Measurements from ENCODE around the gene EHMT1. TPM values are rescaled to one million over a fixed set of nuclear protein-coding genes. Genes with fewer than 3 reads are reported as not detected.
A peak's percentile ranks its signal among the peaks of the same experiment; 100 is the strongest.

The EHMT1 gene
- total RNA-seq, 1 experiment from 2014 or later: 112 TPM

DNA sequence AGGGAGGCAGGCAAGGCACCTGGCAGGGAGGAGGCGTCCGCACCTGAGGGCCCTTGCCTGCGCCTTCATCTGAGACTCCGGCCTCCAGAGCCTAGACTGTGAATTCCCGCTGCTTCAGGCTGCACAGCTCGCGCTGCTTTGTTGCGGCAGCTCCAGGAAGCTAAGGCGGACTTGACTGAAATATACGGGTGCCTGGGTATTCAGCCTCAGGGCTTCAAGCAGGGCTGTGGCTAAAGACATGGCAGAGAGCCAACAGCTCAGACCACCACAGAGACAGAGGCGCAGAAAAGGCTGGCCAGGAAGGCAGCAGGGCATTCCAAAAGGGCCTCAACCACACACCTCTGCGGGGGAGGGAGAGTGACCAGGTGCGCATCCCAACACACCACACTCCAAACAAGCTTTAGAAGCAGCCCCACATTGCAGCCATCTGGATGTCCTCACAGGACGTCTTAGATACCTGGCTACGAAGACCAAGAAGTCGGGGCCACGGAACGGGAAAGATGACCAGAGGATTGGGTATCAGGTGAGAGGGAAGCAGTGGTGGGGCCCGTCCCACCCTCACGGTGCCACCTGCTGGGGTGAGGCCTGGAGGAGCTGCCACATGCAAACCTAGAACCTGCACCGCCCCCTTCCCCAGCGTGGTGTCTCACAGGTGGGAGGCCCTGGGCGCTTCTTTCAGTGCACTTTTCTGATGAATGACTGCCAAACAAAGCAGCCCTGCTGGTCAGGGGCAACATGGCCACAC is 38.4 kb upstream of the EHMT1 start:
- H3K18ac ChIP-seq (ENCODE audit: insufficient read length, low read depth, low read length): no peak overlapping the region
- H2AFZ ChIP-seq (ENCODE audit: low read length): no peak overlapping the region
- H3K27ac ChIP-seq (ENCODE audit: insufficient read length, low read depth, low read length): no peak overlapping the region
- H3K36me3 Mint-ChIP-seq (ENCODE audit: insufficient read depth in 1 of 3, low read depth in 3 of 3): peaks cover 21 to 72% (median 53%) of the 10 kb centered on the region in 3 experiments
- H3T11ph ChIP-seq (ENCODE audit: low read length): no peak overlapping the region
- no peak overlapping the region for H3K4me3 Mint-ChIP-seq
- WGBS (ENCODE audit: extremely low coverage, insufficient read length, low lambda C conversion rate): no CpG with 5 or more reads among the region's 23 CpGs
- H4K20me1 ChIP-seq (ENCODE audit: control insufficient read depth, insufficient read depth, insufficient read length): no peaks in the 10 kb centered on the region
- H3K9me3 ChIP-seq (ENCODE audit: control insufficient read depth, low read depth, low read length): no peaks in the 10 kb centered on the region
- peaks cover 29 to 40% of the 10 kb centered on the region in 2 experiments for H3K4me1 Mint-ChIP-seq
- no peak overlapping the region for H2AK5ac ChIP-seq (ENCODE audit: insufficient read length, low read length)
- TF ChIP-seq CTCF (conservative IDR thresholded peaks at IDR 0.05): no peak
- H3K23me2 ChIP-seq (ENCODE audit: insufficient read length, low read depth, low read length, poor library complexity, severe bottlenecking): peaks cover 12% of the 10 kb centered on the region
- no peak overlapping the region for H2BK20ac ChIP-seq (ENCODE audit: low read depth, low read length, poor library complexity, severe bottlenecking)
- no peaks in the 10 kb centered on the region for H3K27me3 Mint-ChIP-seq (ENCODE audit: low read depth)
- H2BK120ac ChIP-seq (ENCODE audit: low read depth, low read length, poor library complexity, severe bottlenecking): no peak overlapping the region
- no peak overlapping the region for H4K5ac ChIP-seq (ENCODE audit: insufficient read length, low read depth, low read length)
- H3K23ac ChIP-seq (ENCODE audit: insufficient read length, low read depth, low read length): no peak overlapping the region
- peak overlapping the region in 2 of 3 experiments; percentile 44 to 69; a peak in 2 of 7 replicates for H3K27ac Mint-ChIP-seq
- H2BK5ac ChIP-seq (ENCODE audit: insufficient read length, low read length): no peak overlapping the region
- peaks cover 4% of the 10 kb centered on the region; the same call in 1 of the 2 replicates for H3K4me1 ChIP-seq (ENCODE audit: insufficient read depth, low read length)
- H3K56ac ChIP-seq (ENCODE audit: insufficient read length, low read depth, low read length): no peak overlapping the region
- H3K79me2 ChIP-seq (ENCODE audit: insufficient read depth, low read length): peaks cover 10% of the 10 kb centered on the region; the same call in 1 of the 2 replicates
- H4K8ac ChIP-seq (replicated peaks; ENCODE audit: insufficient read length, low read depth, low read length): no peak overlapping the region
- no peak overlapping the region for H2BK12ac ChIP-seq (ENCODE audit: insufficient read length, low read depth, low read length)
- peaks cover 8% of the 10 kb centered on the region for H3K79me1 ChIP-seq (ENCODE audit: insufficient read depth, low read depth, low read length, poor library complexity, severe bottlenecking)
- no peak overlapping the region for H3K9ac ChIP-seq (ENCODE audit: extremely low read depth, insufficient read length, low read length)
- H2BK15ac ChIP-seq (ENCODE audit: low read depth, low read length): no peak overlapping the region
- H3K4ac ChIP-seq (ENCODE audit: low read depth, low read length): no peak overlapping the region
- H4K91ac ChIP-seq (ENCODE audit: insufficient read length, low read depth, low read length): no peak overlapping the region
- H3K4me2 ChIP-seq (ENCODE audit: insufficient read depth, insufficient read length, low read length): no peak overlapping the region
- H3K14ac ChIP-seq (ENCODE audit: insufficient read depth, low read length): no peak overlapping the region; the same call in 1 of the 2 replicates
- peak; percentile 43 for DNase-seq
- no peaks in the 10 kb centered on the region for H3K9me3 Mint-ChIP-seq
- H3K27me3 ChIP-seq (ENCODE audit: insufficient read depth, low read length): no peaks in the 10 kb centered on the region

All from H9 (cell line).